Eye (tissue), 1 donor: Measurements from ENCODE around the gene MRFAP1.
A peak's percentile ranks its signal among the peaks of the same experiment; 100 is the strongest.
"Not testable (repeated sequence)": the region's sequence is repeated elsewhere in the genome, so short reads cannot be mapped to it uniquely, and the experiment has no call there.

ENCODE experiments used
- DNase-seq: peaks from one replicate; pipeline ENCODE4 v3.0.0-alpha.2; 2015

The MRFAP1 gene

GRCh38 chr4:6672131-6672530, 31.6 kb downstream of the MRFAP1 start:
- DNase-seq = no peak

DNA sequence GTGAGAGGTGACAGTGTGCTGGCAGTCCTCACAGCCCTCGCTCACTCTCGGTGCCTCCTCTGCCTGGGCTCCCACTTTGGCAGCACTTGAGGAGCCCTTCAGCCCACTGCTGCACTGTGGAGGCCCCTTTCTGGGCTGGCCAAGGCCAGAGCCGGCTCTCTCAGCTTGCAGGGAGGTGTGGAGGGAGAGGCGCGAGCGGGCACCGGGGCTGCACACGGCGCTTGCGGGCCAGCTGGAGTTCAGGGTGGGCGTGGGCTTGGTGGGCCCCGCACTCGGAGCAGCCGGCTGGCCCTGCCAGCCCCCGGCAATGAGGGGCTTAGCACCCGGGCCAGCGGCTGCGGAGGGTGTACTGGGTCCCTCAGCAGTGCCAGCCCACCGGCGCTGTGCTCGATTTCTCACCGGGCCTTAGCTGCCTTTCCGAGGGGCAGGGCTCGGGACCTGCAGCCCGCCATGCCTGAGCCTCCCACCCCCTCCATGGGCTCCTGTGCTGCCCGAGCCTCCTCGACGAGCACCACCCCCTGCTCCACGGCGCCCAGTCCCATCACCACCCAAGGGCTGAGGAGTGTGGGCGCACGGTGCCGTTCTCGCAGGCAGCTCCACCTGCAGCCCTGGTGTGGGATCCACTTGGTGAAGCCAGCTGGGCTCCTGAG, 32.2 kb downstream of the MRFAP1 start:
- DNase-seq = not testable (repeated sequence)

GRCh38 chr4:6673191-6673659, 32.7 kb downstream of the MRFAP1 start:
- peak; percentile 62 for DNase-seq

DNA sequence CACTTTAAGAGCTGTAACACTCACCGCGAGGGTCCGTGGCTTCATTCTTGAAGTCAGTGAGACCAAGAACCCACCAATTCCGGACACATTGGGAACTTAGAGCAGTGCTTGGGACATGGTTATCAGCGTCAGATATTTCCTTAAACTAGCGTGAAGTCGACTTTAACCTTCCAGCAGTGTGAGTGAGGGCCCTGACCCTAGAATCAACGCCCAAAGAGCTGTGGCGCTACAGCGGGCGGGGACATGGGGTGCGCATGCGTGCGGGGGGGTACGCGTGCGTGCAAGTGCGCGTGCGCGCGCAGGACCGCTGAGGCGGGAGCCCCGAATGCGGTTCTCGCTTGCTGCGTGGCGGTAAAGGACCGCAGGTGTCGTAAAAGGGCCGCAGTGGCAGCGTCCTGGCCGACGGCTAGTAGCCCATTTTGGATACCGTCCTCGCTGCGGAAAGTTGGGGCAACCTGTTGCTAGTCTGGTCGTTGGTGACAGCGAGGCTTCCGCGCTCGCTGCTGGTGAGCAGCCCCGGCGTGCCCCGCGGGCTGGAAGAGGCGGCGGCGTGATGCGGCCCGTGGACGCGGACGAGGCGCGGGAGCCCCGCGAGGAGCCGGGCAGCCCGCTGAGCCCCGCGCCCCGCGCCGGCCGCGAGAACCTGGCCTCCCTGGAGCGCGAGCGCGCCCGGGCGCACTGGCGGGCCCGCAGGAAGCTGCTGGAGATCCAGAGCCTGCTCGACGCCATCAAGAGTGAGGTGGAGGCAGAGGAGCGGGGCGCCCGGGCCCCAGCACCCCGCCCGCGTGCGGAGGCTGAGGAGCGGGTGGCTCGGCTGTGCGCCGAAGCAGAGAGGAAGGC, 33.4 kb downstream of the MRFAP1 start:
- DNase-seq = peak; percentile 97

GRCh38 chr4:6674500-6675149, 34.1 kb downstream of the MRFAP1 start:
- peak; percentile 71 for DNase-seq

DNA sequence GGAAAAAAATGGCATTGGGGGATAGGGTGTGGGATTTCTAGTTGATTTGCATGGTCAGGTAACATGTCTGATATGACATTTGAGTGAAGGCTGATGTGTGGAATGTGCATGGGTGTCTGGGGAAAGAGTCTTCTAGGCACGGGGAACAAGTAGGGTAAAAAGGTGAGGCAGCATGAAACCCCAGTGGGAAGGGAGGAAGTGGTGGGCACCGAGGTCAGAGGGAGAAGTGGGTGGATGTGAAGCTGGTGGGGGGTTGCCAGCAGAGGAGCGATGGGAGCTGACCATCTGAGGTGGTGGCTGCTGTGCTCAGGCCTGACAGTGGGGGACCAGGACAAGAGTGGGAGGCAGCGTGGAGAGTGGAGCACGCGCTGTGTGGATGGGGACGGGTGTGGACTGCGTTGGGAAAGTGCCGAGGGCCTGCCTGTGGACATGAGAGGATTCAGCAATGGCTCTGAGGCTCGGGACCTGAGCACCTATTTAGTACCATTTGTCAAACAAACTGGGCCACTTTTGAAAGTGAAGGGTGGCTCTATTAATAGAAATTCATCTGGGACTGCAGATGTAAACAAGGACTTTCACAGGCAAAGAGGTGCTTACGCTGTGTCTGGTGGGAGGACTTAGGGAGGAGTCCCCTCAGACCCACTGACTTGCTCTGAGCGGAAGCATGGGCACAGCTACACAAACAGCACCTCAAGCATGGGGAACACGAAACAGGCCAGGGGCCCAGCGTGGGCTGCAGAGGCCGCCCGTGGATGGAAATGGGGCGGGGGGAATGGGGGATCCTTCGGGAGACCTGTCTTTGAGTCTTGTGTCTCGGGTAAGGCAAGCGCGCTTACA, 36.5 kb downstream of the MRFAP1 start:
- DNase-seq = no peak

DNA sequence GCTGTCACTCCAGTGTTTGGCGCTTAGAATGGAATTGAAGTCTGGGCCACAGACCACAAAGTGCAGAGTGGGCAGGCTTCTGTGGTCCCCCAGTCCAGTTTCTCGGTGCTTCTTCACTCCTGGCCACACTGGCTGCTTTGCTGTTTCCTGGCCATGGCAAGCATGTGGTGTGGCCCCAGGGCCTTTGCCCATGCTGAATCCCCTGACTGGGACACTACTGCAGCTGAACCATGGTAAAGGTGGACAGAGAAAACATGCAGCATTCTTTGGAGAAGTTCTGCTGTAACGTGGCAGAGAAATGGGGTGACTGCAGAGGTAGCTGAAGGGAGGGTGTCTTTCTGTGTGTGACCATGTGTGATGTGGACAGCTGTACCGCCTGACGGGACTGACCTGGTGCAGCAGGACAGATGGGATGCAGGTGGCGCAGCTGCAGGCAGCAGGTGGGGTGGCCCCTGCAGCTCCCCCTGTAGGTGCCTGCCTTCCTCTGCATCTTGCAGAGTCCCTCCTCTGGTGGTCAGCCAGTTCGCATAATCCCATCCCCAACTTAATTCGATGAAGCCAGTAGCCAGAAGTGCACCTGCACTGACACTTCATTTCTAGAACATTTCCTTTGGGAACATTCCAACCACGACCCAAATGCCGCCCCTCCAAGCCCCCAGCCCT, 40.0 kb downstream of the MRFAP1 start:
- DNase-seq = no peak

GRCh38 chr4:6681191-6681590, 40.7 kb downstream of the MRFAP1 start:
- DNase-seq = no peak

GRCh38 chr4:6682862-6683590, 42.5 kb downstream of the MRFAP1 start:
- DNase-seq = no peak

DNA sequence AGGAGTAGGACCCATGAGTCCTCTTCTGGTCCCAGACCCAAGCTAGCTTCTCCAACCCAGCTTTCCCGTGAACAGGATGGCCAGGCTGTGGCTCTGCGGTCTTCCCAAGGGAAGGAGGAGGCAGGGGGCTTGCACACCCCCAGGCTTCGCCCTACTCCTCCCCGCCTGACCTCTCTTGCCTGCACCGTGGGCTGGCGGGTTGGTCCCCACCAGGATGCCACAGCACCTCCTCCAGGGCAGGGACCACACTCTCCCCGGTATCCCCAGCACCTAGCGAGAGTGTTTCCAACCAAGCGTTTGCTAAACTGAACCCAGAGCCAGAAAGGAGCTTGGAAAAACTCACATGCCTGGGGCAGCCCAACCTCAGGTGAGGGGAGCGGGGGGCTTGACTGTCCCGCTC, 44.2 kb downstream of the MRFAP1 start:
- no peak for DNase-seq

DNA sequence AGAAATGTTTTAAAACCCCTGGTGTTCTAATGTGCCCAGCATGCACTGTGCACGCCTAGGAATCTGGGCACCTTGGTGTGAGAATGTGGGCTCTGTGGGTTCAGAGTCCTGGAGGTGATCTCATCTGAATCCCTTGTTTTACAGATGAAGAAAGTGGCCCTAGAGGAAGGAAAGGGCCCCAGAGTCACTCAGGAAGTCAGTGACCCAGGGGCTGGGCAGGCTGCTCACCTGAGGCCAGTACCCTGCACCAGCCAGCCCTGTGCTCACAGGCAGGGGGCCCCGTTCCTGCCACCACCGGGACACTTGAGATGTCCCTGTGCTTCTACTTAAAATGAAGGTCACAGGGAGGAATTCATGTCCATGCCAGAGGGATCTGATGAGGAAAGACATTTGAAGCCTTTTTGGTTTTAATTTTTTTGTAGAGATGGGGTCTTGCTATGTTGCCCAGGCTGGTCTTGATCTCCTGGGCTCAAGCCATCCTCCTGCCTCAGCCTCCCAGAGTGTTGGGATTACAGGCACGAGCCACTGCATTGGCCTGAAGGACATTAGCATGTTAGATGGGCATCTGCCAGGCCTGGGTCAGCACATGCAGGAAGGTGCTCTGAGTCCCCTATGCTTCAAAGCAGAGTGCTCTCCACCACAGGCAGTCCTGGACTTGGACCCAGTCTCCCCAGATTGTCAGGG, 45.8 kb downstream of the MRFAP1 start:
- DNase-seq = no peak

GRCh38 chr4:6687947-6688878, 47.7 kb downstream of the MRFAP1 start:
- DNase-seq = no peak

GRCh38 chr4:6688879-6689505, 48.5 kb downstream of the MRFAP1 start:
- peak; percentile 55 for DNase-seq

GRCh38 chr4:6689506-6689960, 49.0 kb downstream of the MRFAP1 start:
- DNase-seq = no peak
